ENCODE measurements around the gene TRANK1.
"Not testable (repeated sequence)": the region's sequence is repeated elsewhere in the genome, so short reads cannot be mapped to it uniquely, and the experiment has no call there.

TRANK1 gene

DNA sequence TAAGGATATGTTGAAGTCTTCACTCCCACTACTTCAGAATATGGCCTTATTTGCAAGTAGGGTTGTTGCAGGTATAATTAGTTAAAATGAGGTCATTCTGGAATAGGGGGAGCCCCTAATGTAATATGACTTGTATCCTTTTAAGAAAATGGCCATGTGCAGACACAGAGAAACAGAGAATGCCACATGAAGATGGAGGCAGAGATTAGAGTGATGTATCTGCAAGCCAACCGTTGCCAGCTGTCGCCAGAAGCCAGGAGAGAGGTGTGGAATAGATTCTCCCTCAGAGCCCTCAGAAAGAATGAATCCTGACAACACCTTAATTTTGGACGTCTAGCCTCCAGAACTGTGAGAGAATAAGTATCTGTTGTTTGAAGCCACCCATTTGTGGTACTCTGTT lies 11.3 kb upstream of the TRANK1 start:
- DNase-seq = no peak

DNA sequence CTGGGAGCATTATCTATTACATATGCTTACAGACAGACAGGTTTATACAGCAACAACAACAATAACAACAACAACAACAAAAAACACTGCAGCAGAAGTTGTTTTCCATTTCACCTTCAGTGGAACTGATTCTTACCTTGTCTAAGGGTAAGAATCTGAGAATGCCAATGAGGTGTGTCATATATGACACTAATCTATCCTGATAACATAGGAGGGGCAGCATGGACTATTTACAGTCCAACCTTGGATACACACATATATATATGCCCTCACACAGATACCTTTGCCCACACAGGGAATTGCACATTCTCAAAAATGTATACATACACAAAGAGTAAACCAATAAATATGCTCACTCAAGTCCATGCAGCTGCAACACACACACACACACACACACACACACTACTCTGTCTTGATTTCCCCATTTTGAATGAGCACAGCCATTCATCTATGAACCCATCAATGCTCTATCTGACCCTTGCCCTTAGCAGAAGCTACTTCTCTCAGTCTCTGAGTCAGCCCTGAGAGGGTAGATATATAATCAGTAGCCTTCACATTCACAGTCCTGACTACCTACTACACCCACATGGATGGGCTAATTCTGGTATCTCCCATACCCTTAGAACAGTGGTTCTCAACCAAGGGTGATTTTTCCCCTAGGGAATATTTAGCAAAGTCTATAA lies 9.7 kb upstream of the TRANK1 start:
- DNase-seq = no peak

GRCh38 chr3:36947814-36948213 lies 3.0 kb upstream of the TRANK1 start:
- DNase-seq = not testable (repeated sequence)

DNA sequence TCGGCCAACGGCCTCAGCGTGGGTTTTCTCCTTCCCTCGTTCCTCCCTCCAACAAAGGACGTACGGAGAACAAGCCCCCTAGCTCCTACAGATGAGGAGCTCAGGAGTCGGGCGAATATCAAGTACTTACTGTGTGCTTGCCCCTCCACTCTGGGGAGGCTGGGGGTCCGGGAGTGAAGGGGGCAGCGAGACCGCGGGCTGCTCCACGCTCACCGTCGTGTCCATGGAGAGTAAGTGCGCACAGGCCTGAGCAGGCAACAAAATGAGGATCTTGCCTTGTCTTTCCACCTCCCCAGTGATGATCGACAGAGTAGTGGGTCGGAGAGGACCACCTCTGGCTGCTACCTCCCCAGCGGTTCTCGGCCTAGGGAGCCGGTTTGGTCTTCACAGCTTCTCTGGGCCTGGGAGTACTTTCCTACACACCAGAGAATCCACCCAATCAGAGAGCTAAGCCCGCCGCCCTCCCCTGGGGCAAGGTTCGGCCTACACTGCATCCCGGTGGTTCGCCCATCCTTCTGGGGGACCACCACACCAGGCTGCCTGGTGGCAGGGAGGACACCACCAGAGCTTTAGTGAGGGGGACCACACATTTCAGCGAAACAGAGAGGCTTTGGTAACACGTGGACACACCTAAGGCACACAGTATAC lies 603 bp upstream of the TRANK1 start:
- DNase-seq = no peak

DNA sequence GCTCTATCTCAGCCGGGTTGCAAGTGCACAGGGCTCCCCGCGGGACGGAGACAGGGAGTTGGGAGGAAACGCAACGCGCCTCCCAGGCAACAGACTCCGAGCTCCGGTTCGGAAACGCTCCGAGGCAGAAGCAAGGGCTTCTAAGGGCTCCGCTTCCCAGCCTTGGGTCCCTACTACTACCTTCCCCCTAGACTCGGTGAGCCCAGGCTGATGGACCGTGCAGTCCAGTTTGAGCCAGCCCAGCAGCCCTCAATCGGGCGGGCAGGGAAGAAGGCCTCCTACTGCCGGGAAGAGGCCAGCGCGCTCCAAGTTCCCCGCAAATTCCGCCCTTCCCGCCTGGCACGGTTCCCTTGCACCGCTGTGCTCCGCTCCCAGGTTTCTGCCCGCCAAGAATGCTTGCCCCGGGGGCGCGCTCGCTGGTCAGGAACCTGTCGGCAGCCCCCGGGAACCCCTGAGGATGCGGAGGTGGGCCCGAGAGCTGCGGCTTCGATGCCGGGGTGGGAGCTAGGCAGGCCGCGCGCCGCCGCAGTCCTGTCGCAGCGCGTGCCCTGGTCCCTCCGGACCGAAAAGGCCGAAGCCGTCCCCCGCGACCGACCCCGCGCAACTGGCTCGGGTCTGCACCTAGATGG lies 728 bp downstream of the TRANK1 start:
- peak; percentile 20 for DNase-seq

DNA sequence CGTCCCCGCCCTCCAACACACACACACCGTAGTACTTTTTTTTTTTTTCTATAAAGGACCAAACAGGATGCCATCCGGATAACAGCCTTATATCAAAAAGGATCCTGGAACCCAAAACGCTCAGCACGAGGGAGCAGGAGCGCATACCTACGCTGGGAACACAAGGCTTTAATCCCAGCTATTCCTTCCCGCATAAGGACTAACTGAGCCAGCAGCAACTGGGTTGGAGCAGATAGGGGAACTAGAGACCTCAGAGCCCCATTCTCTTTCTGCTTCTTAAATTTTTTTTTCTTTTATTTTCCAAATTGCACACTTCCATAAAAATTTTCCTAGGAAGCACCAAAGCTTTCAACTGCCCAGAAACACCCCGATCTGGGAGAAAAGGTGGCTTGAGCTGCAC lies 1.3 kb downstream of the TRANK1 start:
- no peak for DNase-seq

GRCh38 chr3:36942638-36943248 lies 2.1 kb downstream of the TRANK1 start:
- DNase-seq = no peak

- DNase-seq = no peak
Observed at GRCh38 chr3:36941658-36942057, 3.2 kb downstream of the TRANK1 start.

- no peak for DNase-seq
Observed at GRCh38 chr3:36941162-36941561, 3.7 kb downstream of the TRANK1 start.

DNA sequence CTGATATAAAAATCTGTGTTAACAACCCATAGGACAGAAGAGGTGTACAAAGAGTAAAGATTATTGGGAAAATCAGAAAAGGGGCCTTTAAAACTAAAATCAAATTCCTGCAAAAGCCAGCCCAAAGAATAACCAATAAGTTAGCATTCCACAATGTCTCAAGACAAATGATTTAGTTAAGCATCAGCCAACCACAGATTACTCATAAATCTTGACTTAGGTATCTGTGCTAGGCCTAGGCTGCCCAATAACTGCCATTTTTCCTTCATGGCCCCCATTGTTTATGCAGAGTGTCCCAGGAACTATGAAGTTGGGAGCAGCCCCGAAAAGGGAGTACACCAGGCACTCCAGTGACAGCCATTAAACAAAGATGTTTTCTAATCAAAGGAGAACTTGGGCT lies 7.4 kb downstream of the TRANK1 start:
- no peak for DNase-seq

GRCh38 chr3:36933540-36934296 lies 11.1 kb downstream of the TRANK1 start:
- no peak for DNase-seq

GRCh38 chr3:36931424-36931823 lies 13.4 kb downstream of the TRANK1 start:
- DNase-seq = not testable (repeated sequence)

DNA sequence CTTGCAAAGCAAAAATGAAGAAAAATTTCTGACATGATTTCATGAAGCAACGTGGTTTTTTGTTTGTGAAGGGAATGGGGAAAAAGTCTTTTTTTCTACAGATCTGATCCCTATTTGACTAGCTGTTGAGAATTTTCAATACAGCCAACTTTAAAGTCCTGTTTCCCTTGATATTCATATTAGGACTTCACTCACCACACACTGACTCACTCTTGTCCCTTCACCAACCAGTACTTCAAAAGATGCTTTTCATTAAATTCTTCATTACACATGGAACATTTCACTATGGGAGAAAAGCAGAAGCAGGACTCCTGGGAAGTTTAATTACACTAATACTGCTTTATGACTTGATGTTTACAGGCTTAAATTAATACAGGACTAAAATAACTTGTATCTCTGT lies 16.6 kb downstream of the TRANK1 start:
- no peak for DNase-seq

- no peak for DNase-seq
Observed at GRCh38 chr3:36926292-36926897, 18.5 kb downstream of the TRANK1 start.

DNA sequence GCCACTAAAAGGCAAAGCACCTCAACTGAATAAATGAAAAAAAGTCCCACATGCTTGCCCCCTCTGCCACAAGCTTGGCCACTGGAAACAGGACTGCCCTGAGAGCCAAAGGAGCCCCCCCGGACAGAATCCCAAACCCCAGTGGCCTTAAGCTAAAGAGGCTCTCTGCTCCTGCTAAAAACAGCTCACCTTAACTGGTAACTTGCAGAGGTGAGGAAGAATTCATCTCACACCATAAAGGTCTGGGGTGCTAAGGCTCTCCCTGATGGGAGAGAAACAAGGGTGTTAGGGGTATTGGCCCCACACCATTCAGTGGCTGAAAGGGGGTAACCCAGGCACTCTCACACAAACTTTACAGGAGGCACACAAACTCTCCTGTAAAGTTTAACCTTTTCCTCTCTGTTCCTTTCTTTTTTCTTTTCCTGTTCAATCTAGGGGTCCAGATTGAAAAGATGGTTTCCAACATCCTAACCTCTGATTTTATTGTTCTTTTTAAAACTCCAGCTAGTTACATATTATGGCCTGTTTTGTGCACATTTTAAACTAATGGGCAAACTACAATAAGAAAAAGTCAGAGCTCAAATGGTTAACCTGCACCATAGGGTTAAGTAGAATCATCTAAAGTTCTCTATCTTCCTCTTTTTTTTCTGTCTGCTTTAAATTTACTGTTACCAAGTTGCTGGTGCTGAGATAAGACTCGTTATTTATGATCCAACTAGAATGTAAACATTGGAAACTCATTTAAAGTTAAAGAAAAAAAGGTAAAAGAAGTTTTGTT lies 19.9 kb downstream of the TRANK1 start:
- DNase-seq = no peak

DNA sequence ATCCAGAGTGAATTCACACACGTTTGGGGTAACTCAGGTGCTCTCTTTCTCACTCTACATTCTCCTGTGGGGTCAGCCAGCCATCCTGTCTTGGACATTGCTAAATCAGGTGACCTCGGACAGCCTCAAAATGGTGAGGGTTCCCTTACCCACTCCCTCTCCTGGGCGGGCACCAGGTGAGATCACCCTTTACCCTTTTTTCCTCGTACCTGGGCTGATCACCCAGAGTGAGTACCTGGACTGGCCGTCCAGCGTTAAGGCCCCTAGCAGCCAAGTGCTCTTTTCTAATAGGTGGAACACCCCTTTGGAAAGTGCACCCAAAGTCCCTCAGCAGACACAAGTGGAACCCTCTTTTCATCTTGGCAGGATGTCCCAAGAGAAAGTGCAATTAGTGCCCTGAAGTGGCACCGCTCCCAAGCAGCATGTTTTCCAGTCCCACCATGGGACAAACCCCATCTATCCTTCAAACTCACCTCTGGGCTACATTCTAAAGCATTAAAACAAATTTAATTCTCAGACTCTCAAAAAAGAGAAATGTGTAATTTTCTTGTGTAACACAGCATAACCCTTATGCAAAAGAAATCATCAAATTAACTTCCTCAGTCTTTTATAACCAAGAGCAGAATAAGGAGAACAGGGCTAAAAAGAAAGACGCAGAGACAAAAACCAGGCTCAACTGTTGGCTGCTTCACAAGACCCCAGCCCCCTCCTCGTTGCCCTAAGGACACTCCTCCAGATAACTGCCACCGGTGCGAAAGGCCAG lies 20.7 kb downstream of the TRANK1 start:
- no peak for DNase-seq

GRCh38 chr3:36923523-36923943 lies 21.3 kb downstream of the TRANK1 start:
- no peak for DNase-seq

GRCh38 chr3:36920884-36921567 lies 23.8 kb downstream of the TRANK1 start:
- DNase-seq = no peak

- DNase-seq = no peak
Observed at GRCh38 chr3:36919439-36920160, 25.3 kb downstream of the TRANK1 start.

DNA sequence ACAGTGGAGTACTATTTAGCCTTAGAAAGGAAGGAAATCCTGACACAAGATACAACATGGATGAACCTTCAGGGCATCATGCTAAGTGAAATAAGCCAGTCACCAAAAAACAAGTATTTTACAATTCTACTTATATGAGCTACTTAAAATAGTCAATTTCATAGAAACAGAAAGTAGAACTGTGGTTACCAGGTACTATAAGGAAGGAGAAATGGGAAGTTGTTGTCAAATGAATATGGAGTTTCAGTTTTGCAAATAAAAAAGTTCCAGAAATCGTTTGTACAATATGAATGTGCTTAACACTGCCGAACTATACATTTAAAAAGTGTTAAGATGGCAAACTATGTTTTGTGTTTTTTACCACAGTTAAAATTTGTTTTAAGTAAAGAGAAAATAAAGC lies 26.8 kb downstream of the TRANK1 start:
- no peak for DNase-seq

All from COR-L47 (cell line).